HepG2 (cell line): ENCODE data around the gene TF. TPM values are rescaled to one million over a fixed set of nuclear protein-coding genes. Genes with fewer than 3 reads are reported as not detected.

ENCODE experiments used
- EHMT2 ChIP-seq: fragments of 200-600 bp; sonication (generic); IDR thresholded peaks from 2 replicates; pipeline ENCODE4 v1.7.0; 2017; ENCODE audit warnings: antibody characterized with exemption, low read depth, low read length, borderline replicate concordance
- GTF2F1 ChIP-seq: fragments of 150-350 bp; IDR thresholded peaks from 2 replicates; pipeline ENCODE4 v1.6.1; 2014; ENCODE audit warnings: low read length
- HMG20A ChIP-seq: IDR thresholded peaks from 2 replicates; pipeline ENCODE4 v1.6.1; 2016; ENCODE audit warnings: borderline replicate concordance
- LCORL ChIP-seq, 2 experiments: fragments of 450-650 bp in 1 of 2; sonication (generic) in 1 of 2; formaldehyde crosslinking in 1 of 2; IDR thresholded peaks; 2 replicates each; pipeline versions ENCODE4 v1.5.0 to v1.6.1; 2017 to 2020; ENCODE audit warnings: antibody characterized with exemption in 1 of 2, missing genetic modification reagents in 1 of 2
- MXD4 ChIP-seq: IDR thresholded peaks from 2 replicates; pipeline ENCODE4 v1.6.1; 2016; ENCODE audit warnings: mild to moderate bottlenecking, missing biosample characterization, missing genetic modification reagents
- MYC ChIP-seq: sonication (generic); formaldehyde crosslinking; IDR thresholded peaks from 2 replicates; pipeline ENCODE4 v1.9.0; 2021; ENCODE audit warnings: missing genetic modification reagents, borderline replicate concordance
- NFATC3 ChIP-seq: sonication (generic); formaldehyde crosslinking; IDR thresholded peaks from 2 replicates; pipeline ENCODE4 v1.5.1; 2020; ENCODE audit warnings: mild to moderate bottlenecking, missing genetic modification reagents
- PCBP1 ChIP-seq: fragments of 200-400 bp; formaldehyde crosslinking; IDR thresholded peaks from 2 replicates; pipeline ENCODE4 v1.6.1; 2017; ENCODE audit warnings: mild to moderate bottlenecking, low read depth, low read length, borderline replicate concordance
- PRMT3 ChIP-seq: sonication (generic); formaldehyde crosslinking; IDR thresholded peaks from 2 replicates; pipeline ENCODE4 v1.8.1; 2022; ENCODE audit warnings: low read depth, mild to moderate bottlenecking, moderate library complexity, missing genetic modification reagents, borderline replicate concordance
- SOX6 ChIP-seq, 2 experiments: fragments of 450-650 bp in 1 of 2; sonication (generic) in 1 of 2; formaldehyde crosslinking in 1 of 2; IDR thresholded peaks; 2 replicates each; pipeline versions ENCODE4 v1.4.0 to v1.6.1; 2017 to 2020; ENCODE audit warnings: antibody characterized with exemption in 1 of 2, mild to moderate bottlenecking in 1 of 2, missing genetic modification reagents in 1 of 2
- SRF ChIP-seq: IDR thresholded peaks from 2 replicates; pipeline ENCODE4 v1.6.1; 2011; ENCODE audit warnings: mild to moderate bottlenecking, low read depth, low read length, moderate library complexity
- ZC3H13 ChIP-seq: sonication (generic); formaldehyde crosslinking; IDR thresholded peaks from 2 replicates; pipeline ENCODE4 v1.8.1; 2023; ENCODE audit warnings: mild to moderate bottlenecking, missing genetic modification reagents, moderate library complexity
- ZMAT3 ChIP-seq: sonication (generic); formaldehyde crosslinking; conservative IDR thresholded peaks from 2 replicates; pipeline ENCODE4 v1.7.0; 2021; ENCODE audit warnings: missing genetic modification reagents
- ZNF446 ChIP-seq: sonication (generic); formaldehyde crosslinking; IDR thresholded peaks from 2 replicates; pipeline ENCODE4 v1.5.0; 2020; ENCODE audit warnings: mild to moderate bottlenecking, missing genetic modification reagents
- ZNF652 ChIP-seq: IDR thresholded peaks from 2 replicates; pipeline ENCODE4 v1.6.1; 2016; ENCODE audit warnings: low read depth, borderline replicate concordance
- ZNF768 ChIP-seq: sonication (generic); formaldehyde crosslinking; IDR thresholded peaks from 2 replicates; pipeline ENCODE4 v1.4.0; 2020; ENCODE audit warnings: missing genetic modification reagents
- ZNF782 ChIP-seq: sonication (generic); formaldehyde crosslinking; IDR thresholded peaks from 2 replicates; pipeline ENCODE4 v1.4.0; 2020; ENCODE audit warnings: missing genetic modification reagents, mild to moderate bottlenecking, borderline replicate concordance
- polyA plus RNA-seq, 8 experiments: library from polyadenylated mRNA; depleted of rRNA in 3 of 8; stranded (reverse) in 7 of 8; unstranded in 1 of 8; fragments of >200 nt; fragmentation: Illumina TruSeq in 4 of 8; extraction: Trizol in 4 of 8; gene quantifications; 2 replicates each; pipeline versions ENCODE4 v1.2.1 to v1.2.3, GENCODE V29; 2011 to 2016; ENCODE audit warnings: low read depth in 4 of 8, missing spikeins in 1 of 8, mixed read lengths in 1 of 8; ENCODE audit not compliant: insufficient read depth in 1 of 8
- total RNA-seq, 5 experiments: library from RNA; depleted of rRNA; stranded (reverse); fragments of >200 nt; fragmentation: Illumina TruSeq; extraction: Trizol; gene quantifications; 2 replicates each; pipeline ENCODE4 v1.2.3, GENCODE V29; 2016; ENCODE audit warnings: low read depth in 1 of 5
- TF ChIP-seq, protein P1 (sequence below), 2 experiments: sonication (generic) in 1 of 2; formaldehyde crosslinking in 1 of 2; IDR thresholded peaks; 2 replicates each; pipeline versions ENCODE4 v1.6.1 to v1.9.0; 2014 to 2022; ENCODE audit warnings: antibody characterized with exemption in 1 of 2, borderline replicate concordance in 1 of 2, inconsistent platforms in 1 of 2, low read depth in 1 of 2, missing genetic modification reagents in 1 of 2
- TF ChIP-seq, protein P2 (sequence below): sonication (generic); formaldehyde crosslinking; IDR thresholded peaks from 2 replicates; pipeline ENCODE4 v1.4.0; 2020; ENCODE audit warnings: missing genetic modification reagents, mild to moderate bottlenecking, borderline replicate concordance

The TF gene
- total and polyA plus RNA-seq, 2 of the 13 experiments (the other 11 are each of a cell fraction or from before 2014, with no cell fraction given): 10,074 to 11,821 TPM

DNA sequence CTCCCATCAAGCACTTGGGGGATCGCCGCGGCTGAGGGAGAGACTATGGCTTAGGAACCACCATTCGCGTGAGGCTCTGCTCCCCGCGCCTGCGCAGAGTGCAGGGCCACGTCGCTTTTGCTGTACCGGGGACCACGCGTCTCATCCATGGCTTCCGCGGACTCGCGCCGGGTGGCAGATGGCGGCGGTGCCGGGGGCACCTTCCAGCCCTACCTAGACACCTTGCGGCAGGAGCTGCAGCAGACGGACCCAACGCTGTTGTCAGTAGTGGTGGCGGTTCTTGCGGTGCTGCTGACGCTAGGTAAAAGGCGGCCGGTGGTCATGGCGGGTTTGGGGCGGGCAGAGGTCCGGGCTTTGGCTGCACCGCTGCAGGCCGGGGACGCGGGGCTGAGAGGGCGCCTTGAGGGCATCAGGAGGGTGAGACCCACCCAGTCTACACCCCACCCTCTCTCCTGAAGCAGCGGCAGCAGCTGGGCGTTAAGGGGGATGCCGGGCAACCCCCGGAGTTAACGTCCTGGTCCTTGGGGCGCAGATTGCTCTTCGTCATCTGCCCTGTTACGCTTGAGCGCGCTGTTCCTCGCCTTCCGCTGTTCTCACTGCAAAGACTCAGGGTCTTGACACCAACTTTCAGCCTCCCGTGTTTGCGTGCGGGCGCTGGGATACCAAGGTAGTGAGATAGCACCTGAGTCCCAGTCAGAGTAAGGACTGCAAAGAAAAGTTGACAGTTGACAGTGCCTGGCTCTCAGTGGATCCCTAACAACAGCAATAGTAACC is 59.7 kb downstream of the TF start, which contains the start of gene SRPRB (continued):
- TF ChIP-seq EHMT2 (no peak), PCBP1 (0 out of 2 replicates have a peak, but pooled peaks have one; percentile 20), MYC (peak; percentile 99), HMG20A (CRISPR knock-in tag) (no peak), NFATC3 (no peak), ZNF446 (CRISPR knock-in tag) (no peak), PRMT3 (CRISPR knock-in tag) (no peak), ZNF768 (CRISPR knock-in tag) (peak; percentile 77; the same call in 1 of the 2 replicates), ZC3H13 (CRISPR knock-in tag) (no peak), ZNF652 (CRISPR knock-in tag) (no peak), SOX6 (IDR thresholded peaks at IDR 0.05) (no peak), SOX6 (CRISPR knock-in tag; IDR thresholded peaks at IDR 0.05) (peak; percentile 28; the same call in 1 of the 2 replicates), GTF2F1 (no peak), SRF (no peak), LCORL (IDR thresholded peaks at IDR 0.05) (no peak), LCORL (CRISPR knock-in tag; IDR thresholded peaks at IDR 0.05) (no peak), ZMAT3 (CRISPR knock-in tag) (0 out of 2 replicates have a peak, but pooled peaks have one; percentile 47), ZNF782 (CRISPR knock-in tag) (0 out of 2 replicates have a peak, but pooled peaks have one; percentile 67), MXD4 (CRISPR knock-in tag) (peak; percentile 98)
- TF ChIP-seq, protein P1, sequence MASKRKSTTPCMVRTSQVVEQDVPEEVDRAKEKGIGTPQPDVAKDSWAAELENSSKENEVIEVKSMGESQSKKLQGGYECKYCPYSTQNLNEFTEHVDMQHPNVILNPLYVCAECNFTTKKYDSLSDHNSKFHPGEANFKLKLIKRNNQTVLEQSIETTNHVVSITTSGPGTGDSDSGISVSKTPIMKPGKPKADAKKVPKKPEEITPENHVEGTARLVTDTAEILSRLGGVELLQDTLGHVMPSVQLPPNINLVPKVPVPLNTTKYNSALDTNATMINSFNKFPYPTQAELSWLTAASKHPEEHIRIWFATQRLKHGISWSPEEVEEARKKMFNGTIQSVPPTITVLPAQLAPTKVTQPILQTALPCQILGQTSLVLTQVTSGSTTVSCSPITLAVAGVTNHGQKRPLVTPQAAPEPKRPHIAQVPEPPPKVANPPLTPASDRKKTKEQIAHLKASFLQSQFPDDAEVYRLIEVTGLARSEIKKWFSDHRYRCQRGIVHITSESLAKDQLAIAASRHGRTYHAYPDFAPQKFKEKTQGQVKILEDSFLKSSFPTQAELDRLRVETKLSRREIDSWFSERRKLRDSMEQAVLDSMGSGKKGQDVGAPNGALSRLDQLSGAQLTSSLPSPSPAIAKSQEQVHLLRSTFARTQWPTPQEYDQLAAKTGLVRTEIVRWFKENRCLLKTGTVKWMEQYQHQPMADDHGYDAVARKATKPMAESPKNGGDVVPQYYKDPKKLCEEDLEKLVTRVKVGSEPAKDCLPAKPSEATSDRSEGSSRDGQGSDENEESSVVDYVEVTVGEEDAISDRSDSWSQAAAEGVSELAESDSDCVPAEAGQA (IDR thresholded peaks at IDR 0.05; ENCODE audit: low read depth): peak; percentile 82
- TF ChIP-seq, protein P1 (CRISPR knock-in tag; IDR thresholded peaks at IDR 0.05; ENCODE audit: borderline replicate concordance): no peak
- TF ChIP-seq, protein P2, sequence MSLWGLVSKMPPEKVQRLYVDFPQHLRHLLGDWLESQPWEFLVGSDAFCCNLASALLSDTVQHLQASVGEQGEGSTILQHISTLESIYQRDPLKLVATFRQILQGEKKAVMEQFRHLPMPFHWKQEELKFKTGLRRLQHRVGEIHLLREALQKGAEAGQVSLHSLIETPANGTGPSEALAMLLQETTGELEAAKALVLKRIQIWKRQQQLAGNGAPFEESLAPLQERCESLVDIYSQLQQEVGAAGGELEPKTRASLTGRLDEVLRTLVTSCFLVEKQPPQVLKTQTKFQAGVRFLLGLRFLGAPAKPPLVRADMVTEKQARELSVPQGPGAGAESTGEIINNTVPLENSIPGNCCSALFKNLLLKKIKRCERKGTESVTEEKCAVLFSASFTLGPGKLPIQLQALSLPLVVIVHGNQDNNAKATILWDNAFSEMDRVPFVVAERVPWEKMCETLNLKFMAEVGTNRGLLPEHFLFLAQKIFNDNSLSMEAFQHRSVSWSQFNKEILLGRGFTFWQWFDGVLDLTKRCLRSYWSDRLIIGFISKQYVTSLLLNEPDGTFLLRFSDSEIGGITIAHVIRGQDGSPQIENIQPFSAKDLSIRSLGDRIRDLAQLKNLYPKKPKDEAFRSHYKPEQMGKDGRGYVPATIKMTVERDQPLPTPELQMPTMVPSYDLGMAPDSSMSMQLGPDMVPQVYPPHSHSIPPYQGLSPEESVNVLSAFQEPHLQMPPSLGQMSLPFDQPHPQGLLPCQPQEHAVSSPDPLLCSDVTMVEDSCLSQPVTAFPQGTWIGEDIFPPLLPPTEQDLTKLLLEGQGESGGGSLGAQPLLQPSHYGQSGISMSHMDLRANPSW (CRISPR knock-in tag): no peak
